GM18870 (cell line): ENCODE results near the gene KRT84.
"Not testable (repeated sequence)": the region's sequence is repeated elsewhere in the genome, so short reads cannot be mapped to it uniquely, and the experiment has no call there.

Experiments
- ATAC-seq: cut with Tn5 transposase; IDR thresholded peaks from one replicate; pipeline ENCODE4 v1.9.1; 2021; ENCODE audit warnings: moderate library complexity; ENCODE audit not compliant: unreplicated experiment

KRT84 gene

GRCh38 chr12:52413202-52413601, 27.8 kb upstream of the KRT84 start:
- no peak for ATAC-seq

DNA sequence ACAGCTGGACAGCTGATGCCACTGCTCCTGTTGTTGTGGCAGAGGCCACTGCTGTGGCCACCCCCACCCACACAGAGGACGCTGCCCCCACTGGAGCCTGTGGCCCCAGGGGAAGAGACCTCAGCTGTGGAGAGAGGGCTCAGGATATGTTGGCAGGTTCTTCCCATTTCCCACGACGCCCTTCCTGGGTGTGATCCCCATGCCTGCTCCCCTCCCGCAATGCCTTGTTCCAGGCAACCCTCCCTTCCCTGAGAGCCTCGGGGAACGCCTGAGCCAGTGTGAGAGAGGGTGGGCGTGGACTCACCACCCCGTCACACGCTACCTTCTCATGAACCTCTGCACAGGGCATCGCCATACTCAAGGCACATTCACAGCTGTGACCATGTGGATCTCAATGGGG, 26.4 kb upstream of the KRT84 start:
- ATAC-seq: no peak

- ATAC-seq: not testable (repeated sequence)
Measured at GRCh38 chr12:52410589-52411248, 25.3 kb upstream of the KRT84 start.

- no peak for ATAC-seq
Measured at GRCh38 chr12:52407918-52408317, 22.5 kb upstream of the KRT84 start.

- ATAC-seq: no peak
Measured at GRCh38 chr12:52405922-52406385, 20.5 kb upstream of the KRT84 start, which contains the start of gene KRT82. Gene KRT82, minus strand, starts transcription at chr12:52406335. Its CDS starts 58 bp downstream, at chr12:52406277.

DNA sequence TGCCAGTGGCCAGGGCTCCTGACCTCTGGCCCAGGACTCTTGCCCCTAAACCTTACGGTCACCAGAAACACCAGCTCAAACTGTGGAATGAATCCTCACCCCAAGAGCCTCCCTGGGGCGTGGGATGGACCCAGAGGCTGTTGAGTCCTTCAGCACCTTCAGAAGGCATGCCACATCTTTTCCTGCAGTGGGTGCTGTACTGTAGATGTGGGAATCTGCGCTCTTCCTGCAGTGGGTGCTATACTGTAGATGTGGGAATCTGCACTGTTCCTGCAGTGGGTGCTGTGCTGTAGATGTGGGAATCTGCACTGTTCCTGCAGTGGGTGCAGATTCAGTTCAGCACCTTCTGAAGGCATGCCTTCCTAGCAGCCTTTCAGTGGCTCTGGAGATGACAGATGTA, 19.5 kb upstream of the KRT84 start:
- no peak for ATAC-seq

GRCh38 chr12:52403561-52403960, 18.1 kb upstream of the KRT84 start:
- ATAC-seq: no peak

DNA sequence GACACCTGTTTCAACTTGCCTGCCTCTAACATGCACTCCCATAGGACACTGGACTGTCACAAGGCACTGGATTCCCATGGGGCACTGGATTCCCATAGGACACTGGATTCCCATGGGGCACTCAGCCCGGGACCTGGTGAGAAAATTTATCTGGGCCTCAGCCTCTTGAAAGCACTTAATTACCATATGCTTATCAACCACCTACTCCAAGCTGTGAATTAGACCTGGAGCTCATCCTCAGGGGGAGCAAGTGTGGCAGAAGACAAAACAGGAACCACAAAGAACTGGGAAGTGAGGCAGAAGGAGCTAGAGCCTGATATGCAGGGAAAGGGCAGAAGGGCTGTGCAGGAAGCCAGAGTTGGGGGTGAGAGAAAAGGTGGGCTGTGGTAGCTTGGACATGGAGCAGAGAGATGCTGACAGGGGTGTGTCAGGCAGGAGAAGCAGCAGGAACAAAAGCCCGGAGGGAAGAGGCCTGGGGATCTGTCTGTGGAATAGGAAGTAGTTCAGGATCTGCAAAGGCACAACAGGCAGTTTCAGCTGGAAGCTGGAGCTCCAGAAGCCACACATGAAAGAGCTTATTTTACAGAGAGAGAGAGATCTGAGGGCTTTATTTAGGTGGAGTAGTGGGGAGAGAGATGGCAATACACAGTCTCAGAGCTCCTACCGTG, 17.6 kb upstream of the KRT84 start:
- no peak for ATAC-seq

- no peak for ATAC-seq
Measured at GRCh38 chr12:52402377-52402776, 16.9 kb upstream of the KRT84 start.

DNA sequence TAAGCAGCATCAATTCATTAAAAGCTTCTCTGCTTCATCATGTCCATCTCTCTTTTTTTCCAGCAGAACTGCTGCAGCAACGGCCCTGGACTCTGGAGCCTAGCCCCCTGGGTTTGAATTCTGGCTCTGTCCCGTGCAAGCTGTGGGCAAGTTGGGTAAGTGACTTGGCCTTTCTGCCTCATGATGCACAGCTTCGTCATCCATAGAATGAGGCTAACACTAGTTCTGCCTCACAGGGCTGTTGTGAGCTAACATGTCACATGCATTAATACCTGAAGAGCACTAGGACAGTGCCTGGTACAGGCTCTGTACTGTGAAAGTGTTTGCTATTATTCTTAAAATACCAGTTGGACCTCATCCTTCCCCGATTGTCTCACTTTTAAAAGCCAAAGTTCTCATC, 16.5 kb upstream of the KRT84 start:
- no peak for ATAC-seq

GRCh38 chr12:52401526-52401925, 16.1 kb upstream of the KRT84 start:
- no peak for ATAC-seq

DNA sequence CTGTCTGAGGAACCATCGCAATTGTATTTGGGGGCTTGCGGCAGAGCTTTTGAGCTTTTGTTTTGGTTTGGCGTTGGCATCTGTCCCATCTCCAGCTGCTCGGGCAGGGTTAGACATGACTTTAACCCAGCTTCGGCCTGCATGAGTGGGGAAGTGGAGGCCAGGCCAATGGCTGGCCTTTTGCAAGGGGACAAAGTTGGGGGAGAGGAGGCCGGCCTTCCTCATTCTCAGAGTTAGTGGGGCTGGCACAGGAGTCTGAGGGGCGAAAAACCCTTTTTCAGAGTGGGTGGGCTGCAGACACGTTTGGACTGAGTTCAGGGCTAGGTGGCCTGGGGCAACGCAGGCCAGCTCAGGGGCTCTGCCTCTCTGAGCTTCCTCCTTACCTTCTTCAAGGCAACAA, 15.5 kb upstream of the KRT84 start:
- no peak for ATAC-seq

DNA sequence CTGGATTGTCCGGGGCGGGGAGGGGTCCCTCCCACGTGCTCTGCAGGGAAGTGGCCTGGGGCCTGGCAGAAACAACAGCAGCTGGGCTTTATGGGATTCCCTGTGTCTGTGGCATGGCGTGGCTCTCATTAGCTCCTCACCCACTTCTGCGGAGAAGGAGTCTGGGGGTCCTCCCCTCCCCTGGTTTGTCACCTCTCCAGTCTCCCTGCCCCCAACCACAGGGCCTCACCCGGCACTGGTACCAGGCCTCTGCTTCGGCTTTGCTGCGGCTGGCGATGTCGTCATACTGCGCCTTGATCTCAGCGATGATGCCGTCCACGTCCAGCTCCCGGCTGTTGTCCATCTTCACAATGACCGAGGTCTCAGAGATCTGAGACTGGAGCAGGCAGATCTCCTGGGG, 14.3 kb upstream of the KRT84 start:
- no peak for ATAC-seq

GRCh38 chr12:52398176-52398575, 12.7 kb upstream of the KRT84 start:
- no peak for ATAC-seq

GRCh38 chr12:52396656-52397055, 11.2 kb upstream of the KRT84 start:
- ATAC-seq: no peak

- ATAC-seq: no peak
Measured at GRCh38 chr12:52395761-52396434, 10.4 kb upstream of the KRT84 start.

DNA sequence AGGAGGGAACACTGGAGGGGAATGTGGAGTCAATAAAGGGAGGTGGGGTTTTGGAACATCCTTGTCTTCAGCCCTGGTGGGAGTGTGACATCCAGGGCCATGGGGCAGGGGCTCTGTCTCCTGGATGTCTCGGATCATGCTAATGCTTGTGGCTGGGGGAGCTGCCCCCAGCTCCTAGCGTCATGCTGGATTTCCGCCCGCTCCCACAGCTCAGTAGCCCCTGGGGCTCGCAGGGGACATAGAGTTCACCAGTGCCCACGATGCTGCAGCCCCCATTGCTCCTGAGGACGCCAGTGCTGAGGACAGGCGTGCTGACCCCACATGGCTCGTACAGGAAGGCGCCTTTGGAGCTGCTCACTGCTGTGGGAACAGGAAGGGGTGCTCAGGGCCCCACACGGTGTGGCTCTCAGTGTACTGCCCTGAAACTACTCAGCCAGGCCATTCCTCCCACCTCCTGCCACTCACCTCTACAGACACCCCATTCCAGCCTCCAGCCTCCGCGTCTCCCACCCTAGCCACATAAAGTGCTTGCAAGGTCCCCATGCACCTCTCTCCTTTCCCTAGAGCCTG, 9.5 kb upstream of the KRT84 start:
- no peak for ATAC-seq

DNA sequence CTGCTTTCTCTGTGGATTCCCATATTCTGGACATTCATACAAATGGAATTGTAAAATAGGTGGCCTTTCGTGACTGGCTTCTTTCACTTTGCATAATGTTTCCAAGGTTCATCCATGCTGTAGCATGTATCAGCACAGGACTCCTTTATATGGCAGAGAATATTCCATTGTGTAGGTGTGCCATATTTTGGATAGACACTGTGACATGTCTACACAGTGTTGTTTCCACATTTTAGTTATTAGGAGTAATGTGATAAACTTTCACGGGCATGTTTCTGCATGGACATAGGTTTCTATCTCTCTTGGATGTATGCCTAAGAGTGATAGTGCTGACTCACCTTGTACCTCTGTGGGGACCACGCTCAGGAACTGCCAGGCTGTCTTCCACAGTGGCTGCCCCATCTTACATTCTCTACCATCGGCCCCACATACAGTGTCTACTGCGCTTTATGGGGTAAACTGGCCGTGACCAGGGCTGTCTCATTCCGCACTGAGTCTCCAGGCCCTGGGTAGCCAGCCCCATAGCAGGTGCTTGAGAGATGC, 7.1 kb upstream of the KRT84 start:
- ATAC-seq: no peak

- ATAC-seq: no peak
Measured at GRCh38 chr12:52391618-52392002, 6.2 kb upstream of the KRT84 start.

DNA sequence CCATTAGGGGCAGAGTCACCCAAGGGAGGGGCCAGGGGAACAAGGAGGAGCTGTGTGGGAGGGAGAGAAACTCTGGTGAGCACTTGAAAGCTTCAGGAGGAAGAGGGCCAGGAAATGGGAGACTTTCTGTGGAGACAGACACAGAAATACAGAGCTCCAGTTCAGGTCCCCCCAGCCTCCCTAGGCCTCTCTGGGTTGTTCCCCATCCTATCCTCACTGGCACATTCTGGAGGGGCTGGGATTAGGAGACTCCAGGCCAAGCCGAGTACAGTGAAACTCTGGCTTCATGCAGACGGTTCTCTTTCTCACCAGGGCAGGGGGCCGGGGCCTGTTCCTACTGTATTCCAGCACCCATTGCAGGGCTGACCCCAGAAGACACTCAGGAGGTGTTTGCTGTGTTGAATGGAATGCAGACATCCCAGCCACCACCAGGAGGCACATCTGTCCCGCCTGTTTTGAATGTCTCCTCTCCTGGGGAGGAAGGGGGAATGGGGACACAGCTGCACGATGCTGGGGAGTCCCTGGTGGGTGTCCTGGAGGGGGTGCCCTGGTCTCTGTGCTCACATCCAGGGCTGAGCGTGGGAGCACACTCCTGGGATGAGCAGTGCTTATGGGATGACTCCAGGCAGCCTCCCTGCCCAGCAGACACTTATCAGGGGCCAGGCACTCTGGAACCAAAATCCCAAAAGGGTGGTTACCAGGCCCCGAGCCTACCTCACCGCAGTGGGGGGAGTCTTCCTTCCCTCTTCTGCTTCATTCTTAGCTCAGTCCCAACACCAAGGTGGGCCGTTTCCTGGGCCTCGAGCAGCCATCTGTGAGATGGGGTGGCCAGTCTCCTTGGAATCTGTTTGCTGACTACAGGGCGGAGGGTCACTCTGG, 5.5 kb upstream of the KRT84 start:
- ATAC-seq: no peak
